Measurements from ENCODE around the gene MYBBP1A.
"Not testable (repeated sequence)": the region's sequence is repeated elsewhere in the genome, so short reads cannot be mapped to it uniquely, and the experiment has no call there.

Gene MYBBP1A

GRCh38 chr17:4594406-4594805 lies 39.2 kb upstream of the MYBBP1A start:
- H3K4me3 ChIP-seq (replicated peaks in 1 of 2; ENCODE audit: low read depth in 2 of 2, low read length in 2 of 2), result no peak overlapping the region
- no peak for DNase-seq (ENCODE audit: low read depth in 2 of 2)
- TF ChIP-seq CTCF (IDR thresholded peaks at IDR 0.05; ENCODE audit: low read depth, low read length), result no peak

- TF ChIP-seq CTCF (IDR thresholded peaks at IDR 0.05; ENCODE audit: low read depth, low read length), result no peak
- no peak for DNase-seq (ENCODE audit: low read depth in 2 of 2)
- H3K4me3 ChIP-seq (replicated peaks in 1 of 2; ENCODE audit: low read depth in 2 of 2, low read length in 2 of 2), result no peak overlapping the region
These were observed 37.8 kb upstream of the MYBBP1A start for GRCh38 chr17:4593021-4593421.

- no peak overlapping the region for H3K4me3 ChIP-seq (replicated peaks in 1 of 2; ENCODE audit: low read depth in 2 of 2, low read length in 2 of 2)
- DNase-seq (ENCODE audit: low read depth in 2 of 2), result no peak
- no peak for TF ChIP-seq CTCF (IDR thresholded peaks at IDR 0.05; ENCODE audit: low read depth, low read length)
These were observed 37.2 kb upstream of the MYBBP1A start for GRCh38 chr17:4592240-4593005.

GRCh38 chr17:4591529-4591928 lies 36.3 kb upstream of the MYBBP1A start:
- TF ChIP-seq CTCF (IDR thresholded peaks at IDR 0.05; ENCODE audit: low read depth, low read length), result no peak
- no peak overlapping the region for H3K4me3 ChIP-seq (replicated peaks in 1 of 2; ENCODE audit: low read depth in 2 of 2, low read length in 2 of 2)
- peak; percentile 27 to 49 for DNase-seq (ENCODE audit: low read depth in 2 of 2)

- DNase-seq (ENCODE audit: low read depth in 2 of 2), result no peak
- TF ChIP-seq CTCF (IDR thresholded peaks at IDR 0.05; ENCODE audit: low read depth, low read length), result no peak
- H3K4me3 ChIP-seq (replicated peaks in 1 of 2; ENCODE audit: low read depth in 2 of 2, low read length in 2 of 2), result no peak overlapping the region
These were observed 35.8 kb upstream of the MYBBP1A start for GRCh38 chr17:4590981-4591453.

GRCh38 chr17:4590042-4590441 lies 34.9 kb upstream of the MYBBP1A start:
- not testable (repeated sequence) for H3K4me3 ChIP-seq (replicated peaks in 1 of 2; ENCODE audit: low read depth in 2 of 2, low read length in 2 of 2); DNase-seq (ENCODE audit: low read depth in 2 of 2)

GRCh38 chr17:4588898-4589625 lies 33.9 kb upstream of the MYBBP1A start:
- H3K4me3 ChIP-seq (replicated peaks in 1 of 2; ENCODE audit: low read depth in 2 of 2, low read length in 2 of 2), result no peak overlapping the region
- no peak for TF ChIP-seq CTCF (IDR thresholded peaks at IDR 0.05; ENCODE audit: low read depth, low read length)
- DNase-seq (ENCODE audit: low read depth in 2 of 2), result no peak

Measured in cardiac fibroblast (primary cell).